ENCODE measurements around the gene FBXL15.

Gene FBXL15

GRCh38 chr10:102392306-102392705 is 28.3 kb upstream of the FBXL15 start:
- H3K27ac ChIP-seq (ENCODE audit: low read length), result no peak overlapping the region
- H3K36me3 ChIP-seq (ENCODE audit: control insufficient read depth in 1 of 2, insufficient read depth in 2 of 2, low read length in 2 of 2), result peaks cover 4 to 5% of the 10 kb centered on the region in 2 donors
- H3K4me1 ChIP-seq (ENCODE audit: control insufficient read depth in 1 of 2, insufficient read depth in 2 of 2, low read length in 2 of 2), result peaks cover 10 to 21% of the 10 kb centered on the region in 2 donors
- H3K9me3 ChIP-seq (ENCODE audit: control insufficient read depth in 1 of 2, low read length in 2 of 2), result no peaks in the 10 kb centered on the region
- H3K27me3 ChIP-seq (ENCODE audit: low read depth, low read length), result no peaks in the 10 kb centered on the region
- H3K4me3 ChIP-seq (ENCODE audit: low read depth in 1 of 2, low read length in 2 of 2), result no peak overlapping the region

- H3K4me1 ChIP-seq (ENCODE audit: control insufficient read depth in 1 of 2, insufficient read depth in 2 of 2, low read length in 2 of 2), result peaks cover 10 to 33% of the 10 kb centered on the region in 2 donors
- H3K4me3 ChIP-seq (ENCODE audit: low read depth in 1 of 2, low read length in 2 of 2), result peak overlapping the region; percentile 77 to 84
- H3K27ac ChIP-seq (ENCODE audit: low read length), result peak overlapping the region; percentile 90
- no peaks in the 10 kb centered on the region for H3K27me3 ChIP-seq (ENCODE audit: low read depth, low read length)
- H3K36me3 ChIP-seq (ENCODE audit: control insufficient read depth in 1 of 2, insufficient read depth in 2 of 2, low read length in 2 of 2), result peaks cover 13 to 14% of the 10 kb centered on the region in 2 donors
- H3K9me3 ChIP-seq (ENCODE audit: control insufficient read depth in 1 of 2, low read length in 2 of 2), result no peaks in the 10 kb centered on the region
These were observed 27.1 kb upstream of the FBXL15 start for GRCh38 chr10:102393411-102394078.

DNA sequence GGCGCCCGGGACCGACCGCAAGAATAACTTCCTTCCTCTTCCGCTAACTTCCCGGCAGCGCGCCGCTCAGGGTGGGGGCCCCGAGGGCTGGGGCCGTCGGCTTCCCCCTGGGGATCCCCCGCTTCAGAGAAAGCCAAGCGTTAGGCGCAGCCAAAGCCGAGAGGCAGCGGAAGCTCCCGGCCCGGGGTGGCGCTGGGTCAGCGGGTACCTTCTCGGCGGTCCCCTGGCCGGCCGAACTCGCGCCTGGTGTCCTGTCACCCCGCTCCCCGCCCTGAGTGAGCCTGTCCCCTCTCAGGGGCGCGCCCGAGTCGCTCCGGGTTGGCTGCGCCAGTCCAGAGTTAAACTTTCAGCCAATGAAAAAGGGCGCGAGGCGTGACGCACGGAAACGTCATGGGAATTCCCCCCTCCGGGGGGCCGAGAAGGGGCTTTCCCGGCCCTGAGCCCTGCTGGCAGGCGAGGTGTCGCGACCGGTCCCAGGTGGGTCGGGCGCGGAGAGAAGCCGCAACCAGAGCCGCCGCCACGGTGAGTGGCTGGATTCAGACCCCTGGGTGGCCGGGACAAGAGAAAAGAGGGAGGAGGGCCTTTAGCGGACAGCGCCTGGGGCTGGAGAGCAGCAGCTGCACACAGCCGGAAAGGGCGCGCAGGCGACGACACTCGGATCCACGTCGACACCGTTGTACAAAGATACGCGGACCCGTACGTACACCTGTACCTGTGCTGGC is 26.4 kb upstream of the FBXL15 start:
- Histone ChIP-seq H3K9me3 (ENCODE audit: control insufficient read depth in 1 of 2, low read length in 2 of 2) (no peaks in the 10 kb centered on the region), H3K4me1 (ENCODE audit: control insufficient read depth in 1 of 2, insufficient read depth in 2 of 2, low read length in 2 of 2) (peaks cover 10 to 38% of the 10 kb centered on the region in 2 donors), H3K27me3 (ENCODE audit: low read depth, low read length) (no peaks in the 10 kb centered on the region), H3K4me3 (ENCODE audit: low read depth in 1 of 2, low read length in 2 of 2) (peak overlapping the region; percentile 77 to 84), H3K27ac (ENCODE audit: low read length) (peak overlapping the region; percentile 90), H3K36me3 (ENCODE audit: control insufficient read depth in 1 of 2, insufficient read depth in 2 of 2, low read length in 2 of 2) (peaks cover 13 to 14% of the 10 kb centered on the region in 2 donors)

GRCh38 chr10:102394801-102395399 is 25.7 kb upstream of the FBXL15 start:
- H3K27me3 ChIP-seq (ENCODE audit: low read depth, low read length), result no peaks in the 10 kb centered on the region
- H3K36me3 ChIP-seq (ENCODE audit: control insufficient read depth in 1 of 2, insufficient read depth in 2 of 2, low read length in 2 of 2), result peaks cover 13 to 14% of the 10 kb centered on the region in 2 donors
- H3K4me1 ChIP-seq (ENCODE audit: control insufficient read depth in 1 of 2, insufficient read depth in 2 of 2, low read length in 2 of 2), result peaks cover 10 to 43% of the 10 kb centered on the region in 2 donors
- H3K27ac ChIP-seq (ENCODE audit: low read length), result peak overlapping the region; percentile 90
- H3K9me3 ChIP-seq (ENCODE audit: control insufficient read depth in 1 of 2, low read length in 2 of 2), result no peaks in the 10 kb centered on the region
- H3K4me3 ChIP-seq (ENCODE audit: low read depth in 1 of 2, low read length in 2 of 2), result peak overlapping the region; percentile 77 to 84

GRCh38 chr10:102395400-102396316 is 25.0 kb upstream of the FBXL15 start, which contains the start of gene NFKB2:
Gene NFKB2 (plus strand): TSS chr10:102395705. CDS start chr10:102395960, 255 bp downstream.
- Histone ChIP-seq H3K27ac (ENCODE audit: low read length) (peak within 1 kb of the TSS; percentile 90), H3K4me1 (ENCODE audit: control insufficient read depth in 1 of 2, insufficient read depth in 2 of 2, low read length in 2 of 2) (peaks cover 10 to 51% of the 10 kb centered on the region in 2 donors), H3K4me3 (ENCODE audit: low read depth in 1 of 2, low read length in 2 of 2) (peak within 1 kb of the TSS; percentile 77 to 84), H3K36me3 (ENCODE audit: control insufficient read depth in 1 of 2, insufficient read depth in 2 of 2, low read length in 2 of 2) (peaks cover 14 to 20% of the 10 kb centered on the region in 2 donors), H3K9me3 (ENCODE audit: control insufficient read depth in 1 of 2, low read length in 2 of 2) (no peaks in the 10 kb centered on the region), H3K27me3 (ENCODE audit: low read depth, low read length) (no peaks in the 10 kb centered on the region)

- peak overlapping the region; percentile 59 to 77 for H3K4me3 ChIP-seq (ENCODE audit: low read depth in 1 of 2, low read length in 2 of 2)
- H3K27ac ChIP-seq (ENCODE audit: low read length), result peak overlapping the region; percentile 72
- H3K4me1 ChIP-seq (ENCODE audit: control insufficient read depth in 1 of 2, insufficient read depth in 2 of 2, low read length in 2 of 2), result peaks cover 10 to 52% of the 10 kb centered on the region in 2 donors
- H3K27me3 ChIP-seq (ENCODE audit: low read depth, low read length), result no peaks in the 10 kb centered on the region
- H3K9me3 ChIP-seq (ENCODE audit: control insufficient read depth in 1 of 2, low read length in 2 of 2), result no peaks in the 10 kb centered on the region
- H3K36me3 ChIP-seq (ENCODE audit: control insufficient read depth in 1 of 2, insufficient read depth in 2 of 2, low read length in 2 of 2), result peaks cover 18 to 24% of the 10 kb centered on the region in 2 donors
These were observed 24.4 kb upstream of the FBXL15 start for GRCh38 chr10:102396317-102396650.

- H3K9me3 ChIP-seq (ENCODE audit: control insufficient read depth in 1 of 2, low read length in 2 of 2), result no peaks in the 10 kb centered on the region
- no peaks in the 10 kb centered on the region for H3K27me3 ChIP-seq (ENCODE audit: low read depth, low read length)
- peaks cover 10 to 52% of the 10 kb centered on the region in 2 donors for H3K4me1 ChIP-seq (ENCODE audit: control insufficient read depth in 1 of 2, insufficient read depth in 2 of 2, low read length in 2 of 2)
- peaks cover 23 to 29% of the 10 kb centered on the region in 2 donors for H3K36me3 ChIP-seq (ENCODE audit: control insufficient read depth in 1 of 2, insufficient read depth in 2 of 2, low read length in 2 of 2)
- H3K27ac ChIP-seq (ENCODE audit: low read length), result peak overlapping the region; percentile 72
- H3K4me3 ChIP-seq (ENCODE audit: low read depth in 1 of 2, low read length in 2 of 2), result peak overlapping the region; percentile 59 to 77
These were observed 23.9 kb upstream of the FBXL15 start for GRCh38 chr10:102396730-102397151.

GRCh38 chr10:102397222-102398171 is 23.1 kb upstream of the FBXL15 start:
- H3K4me1 ChIP-seq (ENCODE audit: control insufficient read depth in 1 of 2, insufficient read depth in 2 of 2, low read length in 2 of 2), result peaks cover 10 to 60% of the 10 kb centered on the region in 2 donors
- H3K9me3 ChIP-seq (ENCODE audit: control insufficient read depth in 1 of 2, low read length in 2 of 2), result no peaks in the 10 kb centered on the region
- no peak overlapping the region for H3K27ac ChIP-seq (ENCODE audit: low read length)
- no peaks in the 10 kb centered on the region for H3K27me3 ChIP-seq (ENCODE audit: low read depth, low read length)
- peak overlapping the region; percentile 59 to 77 for H3K4me3 ChIP-seq (ENCODE audit: low read depth in 1 of 2, low read length in 2 of 2)
- H3K36me3 ChIP-seq (ENCODE audit: control insufficient read depth in 1 of 2, insufficient read depth in 2 of 2, low read length in 2 of 2), result peaks cover 27 to 36% of the 10 kb centered on the region in 2 donors

- no peak overlapping the region for H3K27ac ChIP-seq (ENCODE audit: low read length)
These were observed 22.2 kb upstream of the FBXL15 start for GRCh38 chr10:102398172-102399020.

More at GRCh38 chr10:102398172-102399020, 22.2 kb upstream of the FBXL15 start:
- no peak overlapping the region for H3K4me3 ChIP-seq (ENCODE audit: low read depth in 1 of 2, low read length in 2 of 2)
- peaks cover 10 to 64% of the 10 kb centered on the region in 2 donors for H3K4me1 ChIP-seq (ENCODE audit: control insufficient read depth in 1 of 2, insufficient read depth in 2 of 2, low read length in 2 of 2)
- peaks cover 27 to 42% of the 10 kb centered on the region in 2 donors for H3K36me3 ChIP-seq (ENCODE audit: control insufficient read depth in 1 of 2, insufficient read depth in 2 of 2, low read length in 2 of 2)
- H3K27me3 ChIP-seq (ENCODE audit: low read depth, low read length), result no peaks in the 10 kb centered on the region
- no peaks in the 10 kb centered on the region for H3K9me3 ChIP-seq (ENCODE audit: control insufficient read depth in 1 of 2, low read length in 2 of 2)

Measured in muscle layer of duodenum (tissue), 2 donors.